Esophagus squamous epithelium (tissue), 5 donors: ENCODE measurements around the gene PF4V1. TPM values are rescaled to one million over a fixed set of nuclear protein-coding genes. Genes with fewer than 3 reads are reported as not detected.

Experiments
- DNase-seq: peaks from one replicate; lab custom pipeline; 2025; lab: John Stamatoyannopoulos, UW
- H3K27ac ChIP-seq, 4 donors: fragments of 200-600 bp; sonication (generic); one replicate each; pipeline ENCODE4 v1.5.1; 2016 to 2019; ENCODE audit warnings: mild to moderate bottlenecking in 1 of 4
- H3K27me3 ChIP-seq, 4 donors: fragments of 200-600 bp; sonication (generic); 1 replicate in 3 of 4; 2 replicates in 1 of 4; pipeline versions ENCODE4 v1.5.1 to v1.6.0; 2017 to 2021; ENCODE audit warnings: antibody characterized with exemption in 1 of 4
- H3K36me3 ChIP-seq, 3 donors: fragments of 200-600 bp; sonication (generic); one replicate each; pipeline ENCODE4 v1.5.1; 2016 to 2019
- H3K4me1 ChIP-seq, 3 donors: fragments of 200-600 bp; sonication (generic); one replicate each; pipeline ENCODE4 v1.5.1; 2017 to 2019
- H3K4me3 ChIP-seq, 4 donors: fragments of 200-600 bp; sonication (generic); 1 replicate in 3 of 4; 2 replicates in 1 of 4; pipeline ENCODE4 v1.5.1; 2016 to 2019; ENCODE audit warnings: mild to moderate bottlenecking in 2 of 4, moderate library complexity in 1 of 4
- H3K9me3 ChIP-seq, 3 donors: fragments of 200-600 bp; sonication (generic); one replicate each; pipeline ENCODE4 v1.5.1; 2016 to 2019
- POLR2A ChIP-seq, 4 donors: fragments of 450-650 bp; IDR thresholded peaks; one replicate each; pipeline ENCODE4 v1.6.1; 2017; ENCODE audit warnings: antibody characterized with exemption in 4 of 4, mild to moderate bottlenecking in 4 of 4, moderate library complexity in 3 of 4
- WGBS, 2 donors: methylation state at CpG; one replicate each; pipeline ENCODE4 v1.1.5; 2018; 5-methylcytosine and 5-hydroxymethylcytosine counted together
- intact Hi-C: fragments of 100-400 bp; cut with DNase I; formaldehyde crosslinking; loops from one replicate; pipeline ENCODE4 v1.15.0; 2022
- total RNA-seq, 4 donors: library from RNA; depleted of rRNA; stranded (reverse); fragments of >200 nt; gene quantifications; one replicate each; pipeline ENCODE4 v1.1.0, GENCODE V29; 2016
- TF ChIP-seq, protein P1 (sequence below), 6 experiments: fragments of 450-650 bp in 4 of 6; fragments of 200-600 bp in 2 of 6; sonication (generic) in 2 of 6; IDR thresholded peaks; one replicate each; pipeline ENCODE4 v1.5.1; 2016 to 2019; ENCODE audit warnings: antibody characterized with exemption in 6 of 6, mild to moderate bottlenecking in 4 of 6, moderate library complexity in 4 of 6
- donor health status: DM: yes; HTN: yes; CAD: no.

Gene PF4V1
- total RNA-seq, 4 donors from 2014 or later, result not detected

DNA sequence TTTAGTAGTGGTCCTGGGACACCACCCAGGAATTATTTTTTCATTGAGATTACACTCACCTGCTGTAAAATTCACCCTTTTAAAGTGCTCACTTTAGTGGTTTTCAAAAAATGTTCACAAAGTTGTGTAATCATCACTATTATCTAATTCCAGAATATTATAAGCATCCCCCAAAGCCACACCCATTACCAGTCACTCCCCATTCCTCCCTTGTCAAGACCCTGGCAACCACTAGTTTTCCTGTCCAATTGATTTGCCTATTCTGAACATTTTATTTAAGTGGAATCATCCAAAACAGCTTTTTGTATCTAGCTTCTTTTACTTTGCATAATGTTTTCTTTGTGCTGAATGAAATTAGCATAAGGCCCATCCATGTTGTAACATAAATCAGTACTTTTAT lies 29.3 kb upstream of the PF4V1 start:
- Histone ChIP-seq H3K4me1 (no peaks in the 10 kb centered on the region), H3K9me3 (no peaks in the 10 kb centered on the region), H3K4me3 (no peak overlapping the region), H3K36me3 (no peaks in the 10 kb centered on the region), H3K27ac (no peak overlapping the region), H3K27me3 (no peaks in the 10 kb centered on the region)
- TF ChIP-seq, protein P1, sequence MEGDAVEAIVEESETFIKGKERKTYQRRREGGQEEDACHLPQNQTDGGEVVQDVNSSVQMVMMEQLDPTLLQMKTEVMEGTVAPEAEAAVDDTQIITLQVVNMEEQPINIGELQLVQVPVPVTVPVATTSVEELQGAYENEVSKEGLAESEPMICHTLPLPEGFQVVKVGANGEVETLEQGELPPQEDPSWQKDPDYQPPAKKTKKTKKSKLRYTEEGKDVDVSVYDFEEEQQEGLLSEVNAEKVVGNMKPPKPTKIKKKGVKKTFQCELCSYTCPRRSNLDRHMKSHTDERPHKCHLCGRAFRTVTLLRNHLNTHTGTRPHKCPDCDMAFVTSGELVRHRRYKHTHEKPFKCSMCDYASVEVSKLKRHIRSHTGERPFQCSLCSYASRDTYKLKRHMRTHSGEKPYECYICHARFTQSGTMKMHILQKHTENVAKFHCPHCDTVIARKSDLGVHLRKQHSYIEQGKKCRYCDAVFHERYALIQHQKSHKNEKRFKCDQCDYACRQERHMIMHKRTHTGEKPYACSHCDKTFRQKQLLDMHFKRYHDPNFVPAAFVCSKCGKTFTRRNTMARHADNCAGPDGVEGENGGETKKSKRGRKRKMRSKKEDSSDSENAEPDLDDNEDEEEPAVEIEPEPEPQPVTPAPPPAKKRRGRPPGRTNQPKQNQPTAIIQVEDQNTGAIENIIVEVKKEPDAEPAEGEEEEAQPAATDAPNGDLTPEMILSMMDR (IDR thresholded peaks at IDR 0.05), result no peak
- TF ChIP-seq POLR2A (IDR thresholded peaks at IDR 0.05), result no peak
- DNase-seq, result no peak
- intact Hi-C loops, result no loop called here

- DNase-seq, result no peak
- no peaks in the 10 kb centered on the region for H3K36me3 ChIP-seq
- H3K4me1 ChIP-seq, result no peaks in the 10 kb centered on the region
- H3K9me3 ChIP-seq, result no peaks in the 10 kb centered on the region
- 43 to 57% methylated on average over 3 of the region's 3 CpGs for WGBS, 2 donors
- H3K4me3 ChIP-seq, result no peak overlapping the region
- H3K27ac ChIP-seq, result no peak overlapping the region
- no peaks in the 10 kb centered on the region for H3K27me3 ChIP-seq
- TF ChIP-seq, protein P1 (IDR thresholded peaks at IDR 0.05), result no peak
- no peak for TF ChIP-seq POLR2A (IDR thresholded peaks at IDR 0.05)
- intact Hi-C loops, result no loop called here
These were observed 24.1 kb upstream of the PF4V1 start for GRCh38 chr4:73828956-73829355.

GRCh38 chr4:73831569-73831968 lies 21.5 kb upstream of the PF4V1 start:
- no peaks in the 10 kb centered on the region for H3K36me3 ChIP-seq
- H3K27ac ChIP-seq, result no peak overlapping the region
- no peak for DNase-seq
- intact Hi-C loops, result no loop called here
- no peaks in the 10 kb centered on the region for H3K9me3 ChIP-seq
- H3K4me1 ChIP-seq, result peaks cover 0 to 5% (median 0%) of the 10 kb centered on the region in 3 donors
- no peak for TF ChIP-seq POLR2A (IDR thresholded peaks at IDR 0.05)
- TF ChIP-seq, protein P1 (IDR thresholded peaks at IDR 0.05), result no peak
- no peak overlapping the region for H3K4me3 ChIP-seq
- 63 to 73% methylated on average over 2 of the region's 2 CpGs for WGBS, 2 donors
- H3K27me3 ChIP-seq, result peaks cover 0 to 5% (median 0%) of the 10 kb centered on the region in 4 donors

- H3K27ac ChIP-seq, result no peak overlapping the region
- intact Hi-C loops, result no loop called here
- DNase-seq, result no peak
- H3K36me3 ChIP-seq, result no peaks in the 10 kb centered on the region
- 73% methylated on average over 1 of the region's 1 CpG; no CpG with 5 or more reads in 1 of the 2 donors for WGBS, 2 donors
- no peak for TF ChIP-seq POLR2A (IDR thresholded peaks at IDR 0.05)
- TF ChIP-seq, protein P1 (IDR thresholded peaks at IDR 0.05), result no peak
- H3K27me3 ChIP-seq, result peaks cover 0 to 17% (median 0%) of the 10 kb centered on the region in 4 donors
- H3K4me3 ChIP-seq, result no peak overlapping the region
- peaks cover 0 to 12% (median 4%) of the 10 kb centered on the region in 3 donors for H3K4me1 ChIP-seq
- H3K9me3 ChIP-seq, result no peaks in the 10 kb centered on the region
These were observed 20.4 kb upstream of the PF4V1 start for GRCh38 chr4:73832651-73833237.

- H3K4me1 ChIP-seq, result peaks cover 0 to 17% (median 4%) of the 10 kb centered on the region in 3 donors
- WGBS, 2 donors, result 10% methylated on average over 19 to 20 of the region's 41 CpGs
- DNase-seq, result no peak
- peaks cover 0 to 31% (median 0%) of the 10 kb centered on the region in 4 donors for H3K27me3 ChIP-seq
- no peak for TF ChIP-seq POLR2A (IDR thresholded peaks at IDR 0.05)
- TF ChIP-seq, protein P1 (IDR thresholded peaks at IDR 0.05), result no peak
- no peaks in the 10 kb centered on the region for H3K9me3 ChIP-seq
- intact Hi-C loops, result no loop called here
- H3K36me3 ChIP-seq, result no peaks in the 10 kb centered on the region
- H3K4me3 ChIP-seq, result peak within 1 kb of the TSS; percentile 31 to 58 (median 42)
- peak within 1 kb of the TSS in 1 of 4 donors; percentile 25 for H3K27ac ChIP-seq
These were observed 16.5 kb upstream of the PF4V1 start, which contains the start of gene CXCL6 for GRCh38 chr4:73836373-73837279. TSS of gene CXCL6 (plus strand) at chr4:73836678. CDS start at chr4:73836751, 73 bp downstream.
